GM21723 (cell line): ENCODE results near the gene ERBB4.

Source experiments
- ATAC-seq: cut with Tn5 transposase; IDR thresholded peaks from one replicate; pipeline ENCODE4 v1.9.1; 2021; ENCODE audit warnings: mild to moderate bottlenecking, moderate library complexity; ENCODE audit not compliant: unreplicated experiment

Gene ERBB4

DNA sequence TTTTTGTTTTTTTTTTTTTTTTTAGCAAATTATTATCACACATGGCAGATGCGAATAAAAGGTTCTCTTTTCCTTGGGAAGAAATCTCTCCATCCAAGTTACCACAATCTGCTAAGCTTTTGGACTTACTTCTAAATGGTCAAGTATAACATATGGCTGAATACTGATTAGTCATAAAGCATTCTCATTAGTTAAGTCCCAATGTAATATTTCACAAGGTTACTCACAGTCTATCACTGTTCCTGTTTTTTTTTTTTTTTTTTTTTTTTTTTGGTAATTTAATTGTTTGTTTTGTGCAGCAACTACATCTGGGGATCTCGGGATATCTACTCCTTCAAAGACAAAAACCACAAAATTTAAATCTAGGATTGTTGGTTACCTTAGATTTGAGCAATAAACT, 1210.5 kb downstream of the ERBB4 start:
- ATAC-seq: no peak
